HepG2 (cell line): Measurements from ENCODE around the gene COL6A6. TPM values are rescaled to one million over a fixed set of nuclear protein-coding genes. Genes with fewer than 3 reads are reported as not detected.

Experiments
- ATAC-seq: fragments of 200-7000 bp; cut with Tn5 transposase; 3 replicates; pipeline ENCODE4 v1.9.1; 2020; ENCODE audit warnings: mild to moderate bottlenecking, moderate library complexity
- BruUV-seq: library from RNA; stranded (reverse); fragments of 400-500 nt; replicated peaks from 2 replicates; lab custom pipeline; 2021; lab: Mats Ljungman, UMichigan
- CTCF ChIA-PET: fragments of 300-600 bp; formaldehyde crosslinking; extraction: SDS; loops from one replicate; lab custom pipeline; 2021; ENCODE audit warnings: low total read pairs, inconsistent platforms, low intra/inter-chr PET ratio; lab: Yijun Ruan, JAX
- POLR2A ChIA-PET: fragments of 350-600 bp; sonication (Branson Sonifier 250); formaldehyde crosslinking; loops from one replicate; lab custom pipeline; 2020; ENCODE audit warnings: antibody characterized with exemption, inconsistent platforms; lab: Yijun Ruan, JAX
- DNase-seq: peaks from one replicate; pipeline ENCODE4 v3.0.0-alpha.2; 2015; ENCODE audit warnings: low spot score
- FAIRE-seq: peaks from 3 replicates; lab custom pipeline; 2011; peaks lifted over from hg19 to GRCh38; lab: Jason Lieb, UNC
- H2AFZ ChIP-seq: one replicate; pipeline ENCODE4 v1.6.1; 2011; ENCODE audit warnings: low read length, inconsistent platforms
- H3K27ac ChIP-seq: fragments of 300-600 bp; 3 replicates; pipeline ENCODE4 v1.8.0; 2011; ENCODE audit warnings: mixed run types, mild to moderate bottlenecking, mixed read lengths, low read length, inconsistent platforms; ENCODE audit not compliant: insufficient read depth; ENCODE audit errors: extremely low read length
- H3K27me3 ChIP-seq, 2 experiments: fragments of 200-600 bp in 1 of 2; 2 replicates in 1 of 2; 3 replicates in 1 of 2; pipeline versions ENCODE4 v1.6.0 to v1.8.0; 2011; ENCODE audit warnings: low read length in 2 of 2, mild to moderate bottlenecking in 2 of 2, moderate library complexity in 2 of 2, inconsistent platforms in 1 of 2; ENCODE audit not compliant: insufficient read depth in 2 of 2, control insufficient read depth in 1 of 2
- H3K36me3 ChIP-seq, 2 experiments: fragments of 200-600 bp in 1 of 2; replicated peaks in 1 of 2; 2 replicates in 1 of 2; 3 replicates in 1 of 2; pipeline versions ENCODE4 v1.5.1 to v1.8.0; 2011; ENCODE audit warnings: low read length in 2 of 2, inconsistent platforms in 1 of 2; ENCODE audit not compliant: insufficient read depth in 2 of 2, control insufficient read depth in 1 of 2
- H3K4me1 ChIP-seq: 2 replicates; pipeline ENCODE4 v1.5.1; 2012; ENCODE audit warnings: low read length, inconsistent platforms; ENCODE audit not compliant: insufficient read depth
- H3K4me2 ChIP-seq: 2 replicates; pipeline ENCODE4 v1.6.0; 2011; ENCODE audit warnings: low read depth, low read length, inconsistent platforms
- H3K4me3 ChIP-seq, 3 experiments: fragments of 200-600 bp in 1 of 3; sonication (generic), shearing (Covaris generic) in 1 of 3; replicated peaks in 1 of 3; 2 replicates each; pipeline ENCODE4 v1.5.1; 2011 to 2016; ENCODE audit warnings: low read length in 3 of 3, inconsistent platforms in 2 of 3, low read depth in 2 of 3, mild to moderate bottlenecking in 2 of 3, control low read depth in 1 of 3, mixed read lengths in 1 of 3; ENCODE audit not compliant: insufficient read depth in 1 of 3
- H3K79me2 ChIP-seq: one replicate; pipeline ENCODE4 v1.6.1; 2011; ENCODE audit warnings: low read length, inconsistent platforms; ENCODE audit not compliant: insufficient read depth
- H3K9ac ChIP-seq: 2 replicates; pipeline ENCODE4 v1.6.0; 2011; ENCODE audit warnings: mild to moderate bottlenecking, low read depth, low read length, inconsistent platforms; ENCODE audit not compliant: insufficient read depth
- H3K9me3 ChIP-seq: 2 replicates; pipeline ENCODE4 v1.5.1; 2012; ENCODE audit warnings: mild to moderate bottlenecking, low read length
- H4K20me1 ChIP-seq: 2 replicates; pipeline ENCODE4 v1.6.0; 2011; ENCODE audit warnings: inconsistent platforms, mild to moderate bottlenecking, low read length, moderate library complexity; ENCODE audit not compliant: insufficient read depth
- AGO2 ChIP-seq: fragments of 200-400 bp; formaldehyde crosslinking; optimal IDR thresholded peaks from 2 replicates; pipeline ENCODE3; 2017; ENCODE audit warnings: mild to moderate bottlenecking, low read depth, low read length, moderate library complexity
- MAFF ChIP-seq: IDR thresholded peaks from 2 replicates; pipeline ENCODE4 v1.6.1; 2011; ENCODE audit warnings: low read depth, low read length, improper control_type of control experiment
- MAFK ChIP-seq, 2 experiments: IDR thresholded peaks in 1 of 2; conservative IDR thresholded peaks in 1 of 2; 2 replicates each; pipeline ENCODE4 v1.6.1; 2011; ENCODE audit warnings: improper control_type of control experiment in 2 of 2, low read length in 2 of 2
- MTF1 ChIP-seq: sonication (generic); formaldehyde crosslinking; IDR thresholded peaks from 2 replicates; pipeline ENCODE4 v1.5.0; 2020; ENCODE audit warnings: missing genetic modification reagents
- PHF20 ChIP-seq: sonication (generic); formaldehyde crosslinking; IDR thresholded peaks from 2 replicates; pipeline ENCODE4 v1.5.0; 2020; ENCODE audit warnings: mild to moderate bottlenecking, missing genetic modification reagents
- PRMT3 ChIP-seq: sonication (generic); formaldehyde crosslinking; IDR thresholded peaks from 2 replicates; pipeline ENCODE4 v1.8.1; 2022; ENCODE audit warnings: low read depth, mild to moderate bottlenecking, moderate library complexity, missing genetic modification reagents, borderline replicate concordance
- RELA ChIP-seq: sonication (generic); formaldehyde crosslinking; IDR thresholded peaks from 2 replicates; pipeline ENCODE4 v1.4.0; 2020; ENCODE audit warnings: missing genetic modification reagents
- RXRA ChIP-seq: sonication (generic); formaldehyde crosslinking; IDR thresholded peaks from 2 replicates; pipeline ENCODE4 v1.5.1; 2020; ENCODE audit warnings: missing genetic modification reagents
- SIN3B ChIP-seq: fragments of 150-350 bp; IDR thresholded peaks from 2 replicates; pipeline ENCODE4 v1.6.1; 2014; ENCODE audit warnings: low read length
- STAT5B ChIP-seq: sonication (generic); formaldehyde crosslinking; IDR thresholded peaks from 2 replicates; pipeline ENCODE4 v1.4.0; 2020; ENCODE audit warnings: missing genetic modification reagents
- ZFAT ChIP-seq: sonication (generic); formaldehyde crosslinking; conservative IDR thresholded peaks from 2 replicates; pipeline ENCODE4 v1.8.1; 2023; ENCODE audit warnings: missing genetic modification reagents, inconsistent platforms
- ZNF446 ChIP-seq: sonication (generic); formaldehyde crosslinking; IDR thresholded peaks from 2 replicates; pipeline ENCODE4 v1.5.0; 2020; ENCODE audit warnings: mild to moderate bottlenecking, missing genetic modification reagents
- WGBS: methylation state at CpG from one replicate; pipeline ENCODE4 v1.1.6; 2017; ENCODE audit warnings: low lambda C conversion rate; 5-methylcytosine and 5-hydroxymethylcytosine counted together
- in situ Hi-C: cut with HindIII; loops from 2 replicates; pipeline ENCODE4 v1.10.0; 2017; ENCODE audit warnings: low pct_unique_long_range_greater_than_20kb; ENCODE audit not compliant: extremely low pct_ligation_motif_present
- intact Hi-C: fragments of 100-400 bp; cut with micrococcal nuclease; formaldehyde crosslinking; loops from one replicate; pipeline ENCODE4 v1.10.0; 2022; ENCODE audit not compliant: unreplicated experiment
- polyA plus RNA-seq, 8 experiments: library from polyadenylated mRNA; depleted of rRNA in 3 of 8; stranded (reverse) in 7 of 8; unstranded in 1 of 8; fragments of >200 nt; fragmentation: Illumina TruSeq in 4 of 8; extraction: Trizol in 4 of 8; gene quantifications; 2 replicates each; pipeline versions ENCODE4 v1.2.1 to v1.2.3, GENCODE V29; 2011 to 2016; ENCODE audit warnings: low read depth in 4 of 8, missing spikeins in 1 of 8, mixed read lengths in 1 of 8; ENCODE audit not compliant: insufficient read depth in 1 of 8
- total RNA-seq, 5 experiments: library from RNA; depleted of rRNA; stranded (reverse); fragments of >200 nt; fragmentation: Illumina TruSeq; extraction: Trizol; gene quantifications; 2 replicates each; pipeline ENCODE4 v1.2.3, GENCODE V29; 2016; ENCODE audit warnings: low read depth in 1 of 5

The COL6A6 gene
- total and polyA plus RNA-seq, 2 of the 13 experiments (the other 11 are each of a cell fraction or from before 2014, with no cell fraction given), result not detected

- in situ Hi-C loops, result no loop called here
- TF ChIP-seq MAFF, result 0 out of 2 replicates have a peak, but pooled peaks have one; percentile 19
- no peak for TF ChIP-seq STAT5B (CRISPR knock-in tag)
- no peak for TF ChIP-seq RELA (CRISPR knock-in tag)
- TF ChIP-seq MTF1 (CRISPR knock-in tag), result no peak
- TF ChIP-seq PRMT3 (CRISPR knock-in tag), result no peak
- no peak for TF ChIP-seq SIN3B
- TF ChIP-seq MAFK (conservative IDR thresholded peaks at IDR 0.05 in 1 of 2, IDR thresholded peaks at IDR 0.05 in 1 of 2; ENCODE audit: low read length in 2 of 2), result peak in 1 of 2 experiments; percentile 47; a peak in 2 of 4 replicates
- CTCF ChIA-PET, result no interaction called here
- no peaks in the 10 kb centered on the region for H3K79me2 ChIP-seq
- H3K27ac ChIP-seq, result no peak overlapping the region
- H3K4me1 ChIP-seq, result no peaks in the 10 kb centered on the region
- no peak for DNase-seq
- 12% methylated on average over 6 of the region's 6 CpGs for WGBS
- no peak for ATAC-seq
- H3K4me3 ChIP-seq, result no peak overlapping the region
- POLR2A ChIA-PET, result no interaction called here
- H3K36me3 ChIP-seq, result no peaks in the 10 kb centered on the region
- no peak overlapping the region for H2AFZ ChIP-seq
- no peaks in the 10 kb centered on the region for H3K9me3 ChIP-seq
- no peak overlapping the region for H3K4me2 ChIP-seq
- H4K20me1 ChIP-seq, result no peaks in the 10 kb centered on the region
- no peak for FAIRE-seq
- peaks cover 0 to 2% of the 10 kb centered on the region in 2 experiments; a peak in 1 of 5 replicates for H3K27me3 ChIP-seq
- intact Hi-C loops, result no loop called here
- no peak overlapping the region for H3K9ac ChIP-seq
- BruUV-seq, result no TSS peak
These were observed 25.5 kb upstream of the COL6A6 start for GRCh38 chr3:130491431-130491830.

- Histone ChIP-seq H2AFZ (no peak overlapping the region), H3K27ac (no peak overlapping the region), H3K4me2 (no peak overlapping the region)
- TF ChIP-seq ZNF446 (CRISPR knock-in tag), result no peak
- TF ChIP-seq ZFAT, result no peak
- TF ChIP-seq AGO2, result no peak
- no peak for TF ChIP-seq SIN3B
- TF ChIP-seq PHF20 (CRISPR knock-in tag), result no peak
- TF ChIP-seq RXRA (CRISPR knock-in tag), result no peak
- TF ChIP-seq, all 625 proteins: peak for 0
- DNase-seq (no peak), FAIRE-seq (no peak), ATAC-seq (no peak)
- POLR2A ChIA-PET, result no interaction called here
- no peaks in the 10 kb centered on the region for H3K4me1 ChIP-seq
- WGBS, result 1% methylated on average over 2 of the region's 2 CpGs
- in situ Hi-C loops, result no loop called here
- CTCF ChIA-PET, result no interaction called here
- H3K9ac ChIP-seq, result no peak overlapping the region
- peaks cover 0 to 11% of the 10 kb centered on the region in 2 experiments; a peak in 1 of 5 replicates for H3K27me3 ChIP-seq
- intact Hi-C loops, result no loop called here
- no peaks in the 10 kb centered on the region for H3K9me3 ChIP-seq
- no peaks in the 10 kb centered on the region for H3K36me3 ChIP-seq
- H3K4me3 ChIP-seq, result no peak overlapping the region
- H4K20me1 ChIP-seq, result no peaks in the 10 kb centered on the region
- H3K79me2 ChIP-seq, result no peaks in the 10 kb centered on the region
- no TSS peak for BruUV-seq
These were observed 12.3 kb upstream of the COL6A6 start for GRCh38 chr3:130504701-130505100.
